ENCODE results near the gene HIRA.

Gene HIRA

GRCh38 chr22:19405652-19406051 is 25.9 kb downstream of the HIRA start:
- DNase-seq, result no peak

DNA sequence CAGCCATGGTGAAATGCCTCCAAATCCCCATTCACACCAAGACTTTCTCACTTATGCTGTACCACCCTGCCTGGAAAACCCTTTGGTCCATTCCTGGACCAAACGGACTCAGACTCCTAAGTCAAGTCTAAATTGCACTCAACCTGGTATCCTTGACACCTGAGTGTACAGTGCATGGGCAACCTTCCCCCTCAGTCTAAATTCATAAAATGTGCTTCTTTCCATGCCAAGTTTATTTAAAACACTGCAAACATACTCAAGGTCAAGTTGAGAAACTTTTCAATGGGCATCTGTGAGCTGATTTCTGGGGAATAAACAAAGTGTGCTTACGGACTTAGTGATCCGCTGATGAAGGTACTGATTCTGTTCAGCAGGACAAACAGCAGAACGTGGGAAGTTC is 26.4 kb downstream of the HIRA start:
- no peak for DNase-seq

GRCh38 chr22:19404676-19405075 is 26.9 kb downstream of the HIRA start:
- DNase-seq, result no peak

DNA sequence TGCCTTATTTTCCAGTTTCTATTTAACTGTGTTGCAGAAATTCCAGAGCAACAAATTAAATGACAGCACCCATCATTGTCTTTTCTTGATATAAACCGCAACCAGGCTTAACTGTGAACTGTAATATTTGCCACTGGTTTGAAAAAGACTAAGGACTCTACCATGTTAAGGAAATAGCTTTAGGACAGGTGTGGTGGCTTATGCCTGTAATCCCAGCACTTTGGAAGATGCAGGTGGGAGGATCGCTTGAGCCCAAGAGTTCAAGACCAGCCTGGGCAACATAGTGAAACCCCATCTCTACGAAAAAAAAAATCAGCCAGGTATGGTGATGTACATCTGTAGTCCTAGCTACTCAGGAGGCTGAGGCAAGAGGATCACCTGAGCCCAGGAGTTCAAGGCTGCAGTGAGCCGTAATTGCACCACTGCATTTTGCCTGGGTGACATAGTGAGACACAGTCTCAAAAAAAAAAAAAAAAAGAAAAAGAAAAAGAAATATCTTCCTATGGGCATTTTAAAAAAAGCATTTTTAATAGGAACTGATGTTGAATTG is 28.8 kb downstream of the HIRA start:
- DNase-seq, result no peak

DNA sequence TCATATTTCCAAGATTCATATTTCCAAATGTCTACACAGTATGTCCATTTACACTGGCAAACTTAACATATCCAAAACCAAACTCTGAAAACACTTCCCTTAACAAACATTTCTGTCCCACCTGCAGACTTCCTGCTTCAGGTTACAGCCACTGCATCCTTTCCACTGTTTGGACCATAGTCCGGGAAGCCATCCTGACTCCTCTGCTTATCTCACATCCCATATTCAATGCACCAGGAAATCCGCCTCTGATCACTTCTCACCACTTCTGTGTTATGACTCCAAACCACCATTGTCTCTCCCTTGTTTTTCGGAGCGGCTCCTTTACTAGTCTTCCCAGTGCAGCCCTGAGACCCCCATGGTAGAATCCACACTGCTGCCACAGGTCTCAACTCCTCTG is 30.1 kb downstream of the HIRA start:
- DNase-seq, result no peak

DNA sequence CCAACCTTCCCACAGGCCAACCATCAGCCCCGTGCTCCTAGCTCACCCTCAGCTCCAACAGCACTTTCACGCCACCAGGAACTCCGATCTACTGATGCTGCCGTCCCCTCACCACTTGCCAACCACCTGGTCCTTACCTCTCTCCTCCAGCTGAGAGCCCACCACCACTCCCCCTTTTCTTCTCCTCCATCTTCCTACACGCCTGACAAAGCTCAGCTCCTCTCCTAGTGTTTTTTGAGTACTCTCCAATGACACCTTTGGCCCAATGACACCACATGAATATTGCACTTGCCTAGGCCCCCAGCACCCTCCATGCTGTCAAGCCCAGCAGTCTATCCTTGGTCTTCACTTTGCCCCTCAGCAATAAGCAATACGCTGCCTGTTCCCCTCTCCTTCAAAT is 30.7 kb downstream of the HIRA start:
- DNase-seq, result no peak

DNA sequence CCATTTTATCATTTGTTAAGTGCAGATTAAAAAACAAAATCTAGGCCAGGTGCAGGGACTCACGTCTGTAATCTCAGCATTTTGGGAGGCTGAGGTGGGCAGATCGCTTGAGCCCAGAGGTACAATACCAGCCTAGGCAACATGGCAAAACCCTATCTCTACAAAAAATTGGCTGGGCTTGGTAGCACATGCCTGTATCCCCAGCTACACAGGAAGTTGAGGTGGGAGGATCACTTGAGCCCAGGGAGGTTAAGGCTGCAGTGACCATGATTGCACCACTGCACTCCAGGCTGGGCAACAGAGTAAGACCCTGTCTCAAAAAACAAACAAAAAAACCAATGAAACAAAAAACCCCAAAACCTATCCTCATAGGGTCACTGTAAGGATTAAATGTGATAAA is 32.9 kb downstream of the HIRA start:
- no peak for DNase-seq

DNA sequence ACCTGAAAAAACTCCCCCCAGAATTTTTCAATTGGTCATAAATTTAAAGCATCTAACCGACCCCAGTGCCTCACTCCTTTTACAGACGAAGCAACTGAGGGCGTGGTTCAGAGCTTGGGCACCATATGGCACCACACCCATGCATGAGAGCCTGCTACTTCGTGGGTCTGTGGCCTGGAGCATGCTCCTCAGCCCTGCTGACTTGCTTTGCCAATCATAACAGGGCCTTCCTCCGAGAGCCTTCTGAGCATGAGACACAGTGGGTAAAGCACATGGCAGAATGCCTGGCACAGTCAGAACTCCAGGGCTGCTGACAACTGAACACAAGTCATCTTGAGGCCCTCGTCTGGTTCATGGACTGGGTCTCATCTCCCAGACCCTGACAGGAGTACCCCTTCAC is 33.3 kb downstream of the HIRA start:
- DNase-seq, result no peak

- DNase-seq, result no peak
Observed at GRCh38 chr22:19397734-19398104, 33.8 kb downstream of the HIRA start.

GRCh38 chr22:19396934-19397733 is 34.4 kb downstream of the HIRA start:
- DNase-seq, result no peak

DNA sequence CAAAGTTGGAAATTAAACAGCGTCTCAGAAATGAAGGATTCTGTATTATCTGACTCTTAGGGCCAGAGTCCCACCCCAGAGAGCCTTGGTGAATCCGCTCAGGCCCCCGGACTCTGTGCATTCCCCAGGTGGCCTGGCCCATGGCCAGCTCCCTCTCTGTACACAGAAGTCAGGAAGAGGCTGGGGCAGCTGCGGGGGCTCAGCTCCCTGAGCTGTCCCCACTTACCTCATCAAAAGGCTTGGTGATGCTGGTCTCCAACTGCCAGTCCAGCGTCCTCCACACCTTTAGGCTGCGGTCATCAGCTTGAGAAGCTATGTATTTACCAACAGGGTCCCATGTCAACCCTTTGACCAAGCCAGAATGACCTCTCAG is 35.0 kb downstream of the HIRA start:
- no peak for DNase-seq

DNA sequence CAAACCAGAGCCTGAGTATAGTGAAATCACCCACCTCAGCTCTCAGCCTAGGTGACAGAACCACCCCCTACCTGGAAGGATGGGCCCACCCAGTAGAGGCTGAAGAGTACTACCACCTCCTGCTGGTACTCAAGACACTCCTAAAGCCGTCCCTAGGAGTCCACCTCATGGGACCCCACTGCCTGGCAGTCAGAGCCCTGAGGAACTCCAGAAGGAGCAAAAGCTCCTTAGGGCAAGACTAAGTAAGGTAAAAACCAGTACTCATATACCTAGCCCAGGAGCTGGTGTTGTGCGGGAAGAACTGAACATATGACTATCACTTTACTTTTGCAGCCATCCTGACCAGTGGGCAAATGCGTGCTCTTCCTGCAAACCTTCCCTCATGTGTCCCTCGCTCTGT is 36.3 kb downstream of the HIRA start:
- no peak for DNase-seq

DNA sequence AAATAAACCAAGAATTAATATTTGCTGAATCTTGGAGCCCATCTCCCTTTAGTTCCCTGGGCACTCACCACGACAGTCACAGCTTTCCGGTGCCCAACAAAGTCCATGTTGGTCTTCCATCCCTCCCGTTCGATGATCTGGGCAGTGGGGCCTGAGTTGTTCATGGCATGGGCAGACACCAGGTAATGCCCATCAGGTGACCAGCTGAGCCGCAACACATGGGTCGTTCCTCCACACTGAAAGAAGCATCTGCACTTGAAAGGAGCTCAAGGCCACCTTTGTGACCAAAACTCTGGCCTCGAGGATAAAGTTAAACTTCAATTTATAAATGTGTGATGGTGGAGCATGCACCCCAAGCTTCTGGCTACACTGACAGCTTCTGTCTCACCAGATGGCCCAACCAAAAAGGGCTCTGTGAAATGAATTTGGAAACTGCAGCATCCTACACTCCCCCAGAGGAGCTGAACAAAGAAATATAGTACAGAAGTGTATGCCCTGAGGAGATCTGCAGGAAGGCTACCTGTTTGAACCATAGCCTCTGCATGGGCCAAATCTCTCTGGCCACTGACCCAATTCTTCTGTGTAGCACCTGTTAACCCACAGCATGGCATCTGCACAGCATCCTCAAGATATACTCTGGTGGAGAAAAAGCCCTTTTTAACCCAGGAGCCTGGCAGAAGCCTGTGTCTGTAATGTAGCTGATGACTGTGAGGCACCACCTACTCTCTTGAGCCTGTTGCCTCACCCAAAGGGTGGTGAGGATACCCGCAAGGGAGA is 37.1 kb downstream of the HIRA start:
- no peak for DNase-seq

- no peak for DNase-seq
Observed at GRCh38 chr22:19393704-19394103, 37.8 kb downstream of the HIRA start.

- DNase-seq, result no peak
Observed at GRCh38 chr22:19387575-19387974, 44.0 kb downstream of the HIRA start.

DNA sequence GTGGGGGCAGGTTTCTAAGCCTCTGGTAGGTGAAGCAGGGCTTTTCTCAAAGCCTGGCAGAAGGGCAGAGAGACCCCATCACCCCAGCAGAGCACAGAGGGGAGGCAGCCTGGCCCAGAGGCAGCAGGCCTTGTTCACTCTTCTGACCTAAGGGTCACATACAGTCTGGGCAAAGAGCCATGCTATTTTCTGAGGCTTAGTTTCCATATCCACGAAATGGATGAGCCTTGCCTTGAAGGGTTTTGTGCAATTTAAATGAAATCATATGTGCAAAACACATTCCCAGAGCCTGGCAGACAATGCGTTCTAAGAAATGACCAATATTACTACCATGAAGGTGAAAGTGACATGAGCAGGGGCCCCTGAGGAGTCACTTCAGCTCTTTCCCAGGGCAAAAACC is 44.5 kb downstream of the HIRA start:
- DNase-seq, result no peak

DNA sequence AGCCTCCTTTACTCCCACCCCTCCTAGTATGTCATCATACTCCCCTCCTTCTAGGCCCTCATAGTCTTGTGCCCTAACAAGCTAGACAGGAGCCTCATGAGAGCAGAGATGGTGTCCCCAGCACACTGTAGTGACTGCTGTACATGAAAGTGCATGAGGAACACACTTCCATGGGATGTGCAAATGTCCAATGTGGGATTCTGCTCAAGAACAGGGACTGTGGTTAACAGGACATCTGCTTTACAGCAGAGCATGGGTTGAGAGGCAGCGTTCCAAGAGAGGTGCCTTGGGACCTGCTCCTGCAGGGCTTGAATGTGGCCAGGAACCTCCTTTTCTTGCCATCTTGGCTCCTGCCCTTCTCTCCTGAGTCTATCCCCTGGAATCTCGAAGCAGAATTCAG is 45.3 kb downstream of the HIRA start:
- DNase-seq, result no peak

DNA sequence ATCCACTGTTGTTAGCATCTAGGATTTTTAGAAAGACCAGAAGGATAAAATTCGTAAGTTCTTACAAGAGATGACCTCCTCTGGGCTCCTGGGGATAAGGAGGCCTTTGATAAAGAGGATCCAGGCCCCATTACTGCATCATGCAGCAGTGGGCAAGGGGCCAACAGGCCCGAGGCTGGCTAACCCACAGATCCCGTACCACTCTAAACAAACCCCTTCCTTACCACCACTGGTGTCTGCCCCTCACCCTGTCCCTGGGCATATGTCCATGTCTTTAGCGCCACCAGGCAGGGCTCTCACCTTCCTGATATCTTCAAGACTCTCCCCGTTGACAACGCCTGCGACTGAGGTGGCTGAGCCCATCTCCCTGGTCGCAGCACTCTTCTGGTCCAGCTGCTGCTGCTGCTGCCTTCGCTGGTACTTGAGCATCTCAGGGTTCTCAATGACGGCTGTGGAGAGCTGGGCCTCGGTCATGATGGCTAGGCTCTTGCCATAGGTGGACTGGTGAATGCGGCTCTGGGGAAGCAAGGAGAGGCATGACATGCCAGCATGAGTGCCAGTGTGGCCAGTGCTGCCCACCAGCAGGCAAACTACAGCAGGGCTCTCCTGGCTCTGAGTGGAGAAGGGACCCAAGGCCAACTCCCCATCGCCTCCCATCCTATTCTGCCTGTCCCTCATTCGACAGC is 46.2 kb downstream of the HIRA start:
- DNase-seq, result no peak

GRCh38 chr22:19383292-19383691 is 48.2 kb downstream of the HIRA start:
- DNase-seq, result no peak

DNA sequence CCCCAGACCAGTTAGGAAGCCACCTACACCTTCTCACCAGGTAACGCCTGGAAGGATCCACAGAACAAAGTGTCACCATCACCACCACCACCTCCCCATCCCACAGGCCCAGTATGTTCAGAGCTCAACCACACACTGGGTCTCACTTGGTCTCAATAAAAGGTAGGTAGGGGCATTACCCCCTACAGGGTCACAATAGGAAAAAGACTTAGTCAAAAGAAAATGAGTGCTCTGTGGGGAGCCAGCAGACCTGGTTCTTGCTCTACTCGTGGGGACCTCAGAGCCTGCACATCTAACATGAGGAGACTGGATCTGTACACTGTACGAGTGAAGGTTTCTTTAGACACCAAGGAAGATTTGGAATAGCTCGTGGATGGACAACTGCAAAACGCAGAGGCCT is 49.3 kb downstream of the HIRA start:
- no peak for DNase-seq

DNA sequence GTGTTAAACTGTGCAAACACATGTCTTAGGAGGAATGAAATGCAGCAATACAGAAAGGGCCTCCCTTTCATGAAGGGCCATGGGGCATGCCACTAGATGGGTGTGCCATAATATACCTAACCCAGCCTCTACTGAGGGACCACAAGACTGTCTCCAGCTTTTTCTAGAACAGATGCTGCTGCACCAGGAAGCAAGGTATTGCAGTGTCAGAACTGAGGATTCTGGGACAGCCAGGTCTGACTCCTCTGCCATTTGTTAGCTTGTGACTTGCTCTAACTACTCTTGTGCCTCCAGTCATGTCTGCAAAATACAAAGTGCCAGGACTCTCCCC is 53.2 kb downstream of the HIRA start:
- no peak for DNase-seq

DNA sequence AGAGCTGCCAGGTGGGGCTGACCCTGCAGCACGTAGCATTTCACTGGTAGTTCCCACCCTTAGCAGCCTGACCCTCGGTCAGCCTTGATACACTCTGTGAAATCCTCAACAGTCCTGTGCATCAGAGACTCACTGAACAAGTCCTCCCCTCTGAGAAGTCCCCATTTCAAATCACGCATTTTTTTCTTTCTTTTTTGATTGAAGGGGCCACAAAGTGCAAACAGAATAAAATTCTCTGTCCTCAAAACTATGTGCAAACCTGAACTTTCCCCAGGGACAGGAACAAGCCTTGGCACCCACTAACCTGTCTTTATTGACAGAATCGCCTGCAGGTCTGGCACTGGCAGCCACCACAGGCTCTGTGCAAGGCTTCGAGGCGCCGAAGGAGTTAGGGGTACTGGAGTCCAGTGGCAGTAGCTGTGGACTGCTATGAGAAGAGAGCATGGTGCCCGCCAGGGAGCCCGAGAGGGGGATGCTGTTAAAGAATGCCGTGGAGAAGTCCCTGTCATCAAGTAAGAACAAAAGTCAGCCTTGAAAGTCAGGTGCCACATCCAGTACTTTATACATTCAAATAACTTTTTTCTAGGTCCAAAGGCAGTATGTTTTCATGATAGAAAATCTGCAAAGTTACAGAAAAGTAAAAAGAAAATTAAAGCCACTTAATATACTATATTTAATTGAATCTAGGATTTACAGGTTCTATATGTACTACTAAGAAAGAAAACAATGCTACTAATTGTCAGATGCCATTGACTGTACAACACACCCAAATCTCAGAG is 53.8 kb downstream of the HIRA start:
- no peak for DNase-seq

- no peak for DNase-seq
Observed at GRCh38 chr22:19376971-19377370, 54.6 kb downstream of the HIRA start.

All from MV-4-11 (cell line).